HG03520 (cell line): ENCODE measurements around the gene SLC12A4.

ENCODE experiments used
- ATAC-seq: cut with Tn5 transposase; IDR thresholded peaks from one replicate; pipeline ENCODE4 v1.9.1; 2021; ENCODE audit warnings: mild to moderate bottlenecking, moderate library complexity; ENCODE audit not compliant: unreplicated experiment

Gene SLC12A4

DNA sequence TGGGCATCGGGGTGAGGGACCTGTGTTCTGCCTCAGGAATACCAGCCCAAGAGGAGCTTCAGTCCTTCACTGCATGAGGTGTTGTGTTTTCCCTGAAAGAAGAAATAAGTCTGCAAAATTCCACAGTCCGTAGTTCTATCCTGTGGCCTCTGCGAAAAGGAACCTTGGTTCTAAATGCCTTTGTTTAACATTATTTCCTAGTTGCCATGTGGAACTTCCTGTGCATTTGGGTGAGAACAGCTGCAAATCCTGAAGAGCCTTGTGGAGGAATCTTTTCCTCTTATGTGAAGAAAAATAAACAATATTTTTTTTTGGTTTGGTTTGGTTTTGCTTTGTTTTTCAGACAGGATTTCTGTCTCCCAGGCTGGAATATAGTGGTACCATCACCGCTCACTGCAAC, 65.6 kb downstream of the SLC12A4 start:
- ATAC-seq = no peak

- no peak for ATAC-seq
Measured at GRCh38 chr16:67901734-67902133, 66.7 kb downstream of the SLC12A4 start.

DNA sequence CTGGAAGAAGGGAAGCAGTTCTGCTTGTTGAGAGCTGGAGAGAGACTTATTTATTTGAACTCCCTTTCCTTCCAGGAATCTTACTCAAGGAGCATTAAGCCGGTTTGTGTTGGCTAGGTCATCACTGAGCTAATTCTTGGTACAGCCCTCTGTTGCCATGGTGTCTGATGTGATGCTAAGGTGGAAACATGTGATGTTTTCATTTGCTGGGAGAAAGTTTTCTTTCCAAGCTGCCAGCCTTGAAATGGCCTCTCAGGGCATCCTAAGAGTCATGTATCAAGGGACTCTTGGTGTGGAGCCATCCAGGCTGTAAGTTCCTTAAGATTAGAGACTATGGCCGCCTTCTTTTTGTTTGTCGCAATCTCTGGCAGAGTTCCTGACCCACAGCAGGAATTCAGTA, 71.2 kb downstream of the SLC12A4 start:
- ATAC-seq = no peak

DNA sequence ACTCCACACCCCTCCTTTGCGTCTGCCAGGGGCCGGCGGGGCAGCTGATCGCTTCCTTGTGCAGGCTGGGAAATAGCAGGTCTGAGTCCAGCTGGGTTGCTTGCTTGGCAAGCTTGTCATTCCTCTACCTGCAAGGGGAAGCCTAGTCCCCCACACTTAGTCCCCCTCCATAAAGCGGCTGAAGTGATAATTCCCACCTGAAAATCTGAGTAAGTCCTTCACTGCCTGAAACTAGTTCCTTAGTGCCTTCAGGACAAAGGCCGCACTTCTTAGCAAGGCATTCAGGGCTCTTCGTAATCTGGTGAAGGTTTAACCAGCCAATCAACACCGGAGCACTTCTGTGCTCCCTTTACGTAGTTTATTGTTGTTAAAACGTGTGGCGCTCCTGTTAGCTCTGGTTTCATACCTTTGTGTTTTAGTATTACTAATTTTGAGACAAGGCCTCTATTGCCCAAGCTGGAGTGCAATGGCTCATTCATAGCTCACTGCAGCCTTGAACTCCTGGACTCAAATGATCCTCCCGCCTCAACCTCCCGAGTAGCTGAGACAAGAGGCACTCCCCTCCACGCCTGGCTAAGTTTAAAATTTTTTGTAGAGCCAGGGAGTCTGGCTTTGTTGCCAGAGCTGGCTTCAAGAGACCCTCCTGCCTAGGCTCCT, 74.6 kb downstream of the SLC12A4 start:
- no peak for ATAC-seq
